BJ (cell line): ENCODE measurements around the gene OVOL2. TPM values are rescaled to one million over a fixed set of nuclear protein-coding genes. Genes with fewer than 3 reads are reported as not detected.

ENCODE experiments used
- CTCF ChIA-PET: fragments of 350-600 bp; formaldehyde crosslinking; extraction: SDS; loops from one replicate; lab custom pipeline; 2021; ENCODE audit warnings: antibody characterized with exemption, inconsistent platforms; lab: Yijun Ruan, JAX
- POLR2A ChIA-PET: fragments of 300-600 bp; sonication (Branson Sonifier 250); formaldehyde crosslinking; extraction: SDS; loops from one replicate; lab custom pipeline; 2021; ENCODE audit warnings: antibody characterized with exemption; lab: Charles Lee
- DNase-seq: peaks from one replicate; pipeline ENCODE4 v3.0.0-alpha.2; 2011; ENCODE audit warnings: low read depth
- H3K27me3 ChIP-seq: 2 replicates; pipeline ENCODE4 v1.6.0; 2011; ENCODE audit warnings: low read length; ENCODE audit not compliant: control insufficient read depth, insufficient read depth
- H3K36me3 ChIP-seq: 2 replicates; pipeline ENCODE4 v1.5.1; 2011; ENCODE audit warnings: low read length; ENCODE audit not compliant: control insufficient read depth, insufficient read depth
- H3K4me3 ChIP-seq: 2 replicates; pipeline ENCODE4 v1.5.1; 2011; ENCODE audit warnings: low read depth, mild to moderate bottlenecking, control low read depth, low read length
- CTCF ChIP-seq: IDR thresholded peaks from 2 replicates; pipeline ENCODE4 v1.5.1; 2011; ENCODE audit warnings: low read depth, mild to moderate bottlenecking, control low read depth, inconsistent platforms, low read length, moderate library complexity; ENCODE audit not compliant: insufficient read depth
- polyA plus RNA-seq: library from polyadenylated mRNA; depleted of rRNA; stranded (reverse); fragments of >200 nt; gene quantifications from 2 replicates; pipeline ENCODE4 v1.2.3, GENCODE V29; 2011; rRNA removed
- small RNA-seq: library from RNA; depleted of rRNA; stranded (forward); fragments of <200 nt; gene quantifications from one replicate; pipeline ENCODE3, GENCODE V24; 2012; ENCODE audit warnings: low replicate concordance, low read depth; ENCODE audit not compliant: insufficient read length

The OVOL2 gene
- polyA plus RNA-seq, 1 experiment, result not detected

- no peak overlapping the region for H3K4me3 ChIP-seq
- DNase-seq, result no peak
- CTCF ChIA-PET, result interaction anchor here (0.6 to 1.0 kb wide), 5 partner anchors 11 to 1163 kb away, joined by 3 to 5 read pairs (median 3); no protein-coding TSS in a partner anchor
- POLR2A ChIA-PET, result no interaction called here
- H3K36me3 ChIP-seq, result peaks cover 1% of the 10 kb centered on the region; the same call in 1 of the 2 replicates
- no peaks in the 10 kb centered on the region for H3K27me3 ChIP-seq
- TF ChIP-seq CTCF, result no peak
Measured at GRCh38 chr20:17985388-17986018, 72.2 kb downstream of the OVOL2 start.

GRCh38 chr20:17976305-17976704, 81.4 kb downstream of the OVOL2 start:
- H3K27me3 ChIP-seq, result no peaks in the 10 kb centered on the region
- DNase-seq, result no peak
- TF ChIP-seq CTCF, result no peak

More at GRCh38 chr20:17976305-17976704, 81.4 kb downstream of the OVOL2 start:
- Histone ChIP-seq H3K4me3 (no peak overlapping the region), H3K36me3 (0 out of 2 replicates have a peak, but pooled peaks cover 2% of the 10 kb centered on the region)
- CTCF ChIA-PET, result no interaction called here
- POLR2A ChIA-PET, result no interaction called here

Small RNA genes within 50 kb of the gene (small RNA-seq; reads per million reads assigned to genes)
- not detected for gene RNU7-137P

Other genes starting within 250 kb of the OVOL2 start
- 52.7 and 91.1 TPM in 2 replicates for gene SNX5, start 89.1 kb downstream of the OVOL2 start, polyA plus RNA-seq
- 7.2 and 10.0 TPM in 2 replicates for gene MGME1, start 88.9 kb downstream of the OVOL2 start, polyA plus RNA-seq
- 9.8 and 12.3 TPM in 2 replicates for gene KAT14, start 79.9 kb upstream of the OVOL2 start, polyA plus RNA-seq
- gene PET117, start 79.9 kb upstream of the OVOL2 start, polyA plus RNA-seq, result 3.9 and 6.0 TPM in 2 replicates
- gene ZNF133, start 230.6 kb upstream of the OVOL2 start, polyA plus RNA-seq, result 13.9 and 18.6 TPM in 2 replicates